HG03045 (cell line): Measurements from ENCODE around the gene SETD1B.
"Not testable (repeated sequence)": the region's sequence is repeated elsewhere in the genome, so short reads cannot be mapped to it uniquely, and the experiment has no call there.

Experiments used
- ATAC-seq: cut with Tn5 transposase; IDR thresholded peaks from one replicate; pipeline ENCODE4 v1.9.1; 2021; ENCODE audit warnings: mild to moderate bottlenecking, moderate library complexity; ENCODE audit not compliant: unreplicated experiment

SETD1B gene

GRCh38 chr12:121803861-121804416, at the start of gene SETD1B:
Gene SETD1B (plus strand): TSS chr12:121804009. CDS start chr12:121804738, 729 bp downstream.
- no peak for ATAC-seq

DNA sequence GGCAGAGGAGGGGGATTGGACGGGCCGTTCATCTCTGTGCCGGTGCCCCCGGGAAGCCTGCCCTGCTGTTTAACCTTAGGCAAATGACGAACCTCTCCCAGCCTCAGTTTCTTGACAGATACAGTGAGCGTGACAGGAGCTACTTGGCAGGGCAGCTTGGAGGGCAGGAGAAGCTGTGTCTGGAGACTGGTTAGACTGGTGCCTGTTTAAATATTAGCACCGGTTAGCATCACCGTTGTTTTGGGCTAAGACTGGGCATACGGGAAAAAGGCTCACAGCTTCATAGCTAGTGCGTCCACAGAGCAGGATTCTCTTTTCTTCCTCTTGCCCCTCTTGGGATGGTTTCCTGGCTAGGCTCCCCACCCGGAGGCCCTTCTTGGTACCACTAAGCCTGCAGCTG, 49.0 kb upstream of the SETD1B start:
- no peak for ATAC-seq

DNA sequence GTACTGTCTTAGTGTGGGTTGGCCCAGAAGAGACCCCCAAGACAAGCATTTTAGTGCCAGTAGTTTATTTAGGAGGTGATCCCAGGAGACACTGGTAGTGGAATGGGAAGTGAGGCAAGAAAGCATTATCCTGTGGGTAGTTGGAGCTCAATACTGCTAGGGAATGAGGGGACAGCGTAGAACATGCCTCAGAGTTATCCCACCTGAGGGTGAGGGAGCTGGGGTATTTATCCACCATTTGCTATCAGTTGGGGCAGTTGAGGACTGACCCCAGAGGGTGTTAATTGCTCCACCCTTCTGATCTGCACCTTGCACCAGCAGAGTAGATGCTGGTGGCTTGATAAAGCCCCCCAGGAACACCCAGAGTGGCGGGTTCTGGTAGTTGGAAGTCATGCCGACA, 48.2 kb upstream of the SETD1B start:
- ATAC-seq = no peak

DNA sequence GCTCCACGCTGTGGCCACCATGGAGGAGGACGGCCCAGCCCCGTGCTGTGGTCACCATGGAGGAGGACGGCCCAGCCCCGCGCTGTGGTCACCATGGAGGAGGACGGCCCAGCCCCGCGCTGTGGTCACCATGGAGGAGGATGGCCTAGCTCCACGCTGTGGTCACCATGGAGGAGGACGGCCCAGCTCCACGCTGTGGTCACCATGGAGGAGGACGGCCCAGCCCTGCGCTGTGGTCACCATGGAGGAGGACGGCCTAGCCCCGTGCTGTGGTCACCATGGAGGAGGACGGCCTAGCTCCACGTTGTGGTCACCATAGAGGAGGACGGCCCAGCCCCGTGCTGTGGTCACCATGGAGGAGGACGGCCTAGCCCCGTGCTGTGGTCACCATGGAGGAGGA, 45.3 kb upstream of the SETD1B start:
- ATAC-seq = not testable (repeated sequence)

DNA sequence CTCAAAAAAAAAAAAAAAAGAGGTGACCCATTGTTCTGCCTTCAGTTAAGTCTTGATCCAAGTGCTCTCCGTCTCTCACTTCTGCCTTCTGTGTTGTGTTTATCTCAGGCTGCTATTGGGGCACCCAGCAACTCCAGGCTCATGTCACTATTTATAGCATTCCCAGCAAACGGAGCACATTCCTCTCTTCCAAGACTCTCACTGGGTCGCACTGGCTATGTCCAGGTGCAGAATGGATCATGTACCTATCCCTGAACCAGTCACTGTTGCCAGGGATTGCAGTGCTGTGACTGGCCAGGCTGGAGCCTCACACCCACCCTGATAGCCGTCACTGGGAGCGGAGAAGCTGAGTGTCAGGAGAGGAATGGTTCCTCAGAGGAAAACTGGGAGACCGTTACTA, 41.5 kb upstream of the SETD1B start:
- ATAC-seq = no peak

DNA sequence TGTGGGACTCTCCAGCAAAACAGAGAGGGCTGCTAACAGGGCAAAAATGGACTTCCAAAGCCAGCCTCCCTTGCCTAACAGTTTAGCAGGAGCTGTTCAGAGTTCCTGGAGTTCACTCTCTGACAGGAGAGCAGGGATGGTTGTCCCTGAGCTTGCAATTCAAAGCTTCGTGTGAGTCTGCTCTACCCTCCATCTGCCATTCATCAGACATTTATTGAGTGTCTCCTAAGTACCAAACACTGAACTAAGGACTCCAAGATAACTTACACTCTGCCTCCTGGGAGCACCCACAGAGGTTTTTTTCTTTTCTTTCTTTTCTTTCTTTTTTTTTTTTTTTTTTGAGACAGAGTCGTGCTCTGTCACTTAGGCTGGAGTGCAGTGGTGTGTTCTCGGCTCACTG, 39.0 kb upstream of the SETD1B start:
- no peak for ATAC-seq

GRCh38 chr12:121765573-121765972, 38.2 kb upstream of the SETD1B start:
- ATAC-seq = no peak

GRCh38 chr12:121766290-121767039, 37.3 kb upstream of the SETD1B start:
- no peak for ATAC-seq

GRCh38 chr12:121767525-121768016, 36.2 kb upstream of the SETD1B start:
- no peak for ATAC-seq

GRCh38 chr12:121769297-121769830, 34.4 kb upstream of the SETD1B start:
- no peak for ATAC-seq

DNA sequence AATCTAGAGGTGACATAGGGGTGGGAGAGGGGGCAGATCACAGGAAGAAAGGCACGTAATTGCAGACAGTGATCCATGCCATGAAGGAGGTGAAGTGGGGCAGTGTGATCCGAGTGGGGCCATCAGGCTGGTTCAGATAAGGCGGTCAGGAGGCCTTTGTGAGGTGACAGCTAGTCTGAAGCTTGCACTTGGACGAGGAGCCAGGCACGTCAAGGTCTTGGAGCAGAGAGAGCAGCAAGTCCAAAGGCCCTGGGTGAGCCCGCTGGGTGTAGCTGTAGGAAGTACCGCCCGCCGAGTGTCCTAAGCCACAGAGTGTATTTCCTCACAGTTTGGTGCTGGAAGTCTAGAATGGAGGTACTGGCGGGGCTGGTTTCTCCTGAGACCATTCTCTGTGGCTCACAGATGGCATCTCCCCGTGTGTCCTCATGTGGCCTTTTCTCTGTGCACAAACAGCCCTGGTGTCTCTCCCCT, 33.9 kb upstream of the SETD1B start:
- no peak for ATAC-seq

GRCh38 chr12:121770388-121770787, 33.4 kb upstream of the SETD1B start:
- ATAC-seq = no peak

GRCh38 chr12:121770813-121771625, 32.8 kb upstream of the SETD1B start:
- ATAC-seq = no peak

DNA sequence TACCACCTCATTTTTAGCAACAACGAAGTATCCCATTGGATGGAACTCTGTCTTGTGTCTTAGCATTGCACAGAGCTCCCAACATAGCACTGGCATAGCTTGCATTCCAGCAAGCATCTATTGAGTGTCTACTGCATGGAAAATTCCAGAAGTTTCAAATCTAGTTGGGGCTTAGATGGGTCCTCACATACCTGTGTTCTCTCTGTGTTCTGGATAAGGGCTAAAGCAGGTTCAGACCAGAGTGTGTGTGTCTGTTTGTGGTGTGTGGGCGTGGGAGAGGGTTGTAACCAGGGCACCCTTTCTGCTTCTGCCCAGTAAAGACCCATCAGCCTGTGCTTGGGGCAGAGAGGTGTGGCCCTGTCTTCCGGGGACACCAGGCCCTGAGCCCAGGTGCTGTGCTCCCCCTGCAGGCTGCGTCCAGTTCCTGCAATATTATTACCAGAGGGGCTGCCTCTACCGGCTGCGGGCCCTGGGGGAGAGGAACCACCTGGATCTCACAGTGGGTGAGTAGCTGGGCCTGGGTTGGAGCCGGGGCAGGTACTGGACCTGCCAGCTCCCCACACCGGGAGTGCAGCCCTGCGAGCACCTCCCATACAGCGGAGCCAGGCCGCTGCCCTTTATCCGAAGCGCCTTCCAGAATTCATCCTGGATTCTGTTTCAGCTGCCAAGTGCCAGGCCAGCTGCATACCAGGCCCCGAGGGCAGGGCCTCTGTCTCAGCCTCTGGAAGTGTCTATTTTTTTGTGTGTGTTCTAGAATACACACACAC, 30.6 kb upstream of the SETD1B start:
- peak; percentile 71 for ATAC-seq

- no peak for ATAC-seq
Measured at GRCh38 chr12:121774968-121775474, 28.8 kb upstream of the SETD1B start.

DNA sequence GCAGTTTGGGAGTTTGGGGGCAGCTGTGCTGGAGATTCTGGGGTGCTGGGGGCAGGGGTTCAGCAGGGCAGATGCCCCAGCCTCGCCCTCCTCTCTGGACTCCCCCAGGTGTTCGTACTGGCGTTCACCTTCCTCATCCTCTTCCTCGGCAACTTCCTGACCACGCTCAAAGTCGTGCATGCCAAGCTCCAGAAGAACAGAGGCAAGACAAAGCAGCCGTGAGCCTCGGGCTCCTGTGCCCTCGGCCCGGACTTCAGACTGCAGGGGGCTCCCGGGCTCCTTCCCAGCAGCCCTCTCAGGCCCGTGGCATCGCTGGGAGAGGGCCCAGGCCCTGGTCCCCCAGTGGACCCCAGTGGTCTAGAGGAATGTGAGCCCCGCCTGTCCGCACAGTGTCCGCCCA, 28.3 kb upstream of the SETD1B start:
- ATAC-seq = no peak

DNA sequence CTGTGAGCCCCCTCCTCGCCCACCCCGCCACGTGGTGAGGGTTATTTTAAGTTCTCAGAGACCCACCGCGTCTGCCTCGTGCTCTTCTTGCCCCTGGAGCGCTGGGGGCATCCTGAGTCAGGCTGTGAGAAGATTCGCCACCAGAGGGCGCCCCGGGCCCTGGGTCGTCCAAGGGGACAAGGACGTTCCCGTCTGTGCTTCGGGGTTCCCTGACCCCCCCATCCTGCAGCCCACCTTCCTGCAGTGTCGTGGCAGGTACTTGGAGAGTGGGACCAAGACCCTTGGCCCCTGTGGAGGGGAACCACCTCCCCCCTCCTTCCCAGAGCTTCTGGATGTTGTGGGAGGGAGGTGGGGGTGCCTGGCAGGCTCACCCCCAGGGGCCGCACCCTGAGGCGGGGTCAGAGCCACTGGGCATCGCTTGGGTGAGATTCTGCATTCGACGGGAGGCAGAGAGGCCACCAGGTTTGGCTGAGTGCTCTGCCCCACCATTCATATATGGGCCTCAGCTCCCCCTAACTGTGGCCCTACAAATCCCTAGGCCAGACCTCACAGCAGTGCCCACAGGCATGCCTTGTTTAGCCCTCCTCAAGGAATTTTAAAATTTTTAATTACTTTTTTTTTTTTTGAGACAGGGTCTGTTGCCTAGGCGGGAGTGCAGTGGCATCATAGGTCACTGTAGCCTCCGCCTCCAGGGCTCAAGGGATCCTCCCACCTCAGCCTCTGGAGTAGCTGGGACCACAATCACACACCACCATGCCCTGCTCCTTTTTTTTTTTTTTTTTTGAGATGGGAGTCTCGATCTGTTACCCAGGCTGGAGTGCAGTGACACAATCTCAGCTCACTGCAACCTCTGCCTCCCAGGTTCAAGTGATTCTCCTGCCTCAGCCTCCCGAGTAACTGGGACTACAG, 27.4 kb upstream of the SETD1B start:
- ATAC-seq = no peak

- no peak for ATAC-seq
Measured at GRCh38 chr12:121778567-121779421, 25.0 kb upstream of the SETD1B start.
